Mammary epithelial cell (primary cell): ENCODE data around the gene MAPK1.

ENCODE experiments used
- CTCF ChIP-seq, 2 donors: IDR thresholded peaks in 1 of 2; conservative IDR thresholded peaks in 1 of 2; 2 replicates each; pipeline ENCODE4 v1.5.1; 2011 to 2012; ENCODE audit warnings: inconsistent platforms in 2 of 2, low read length in 2 of 2, mild to moderate bottlenecking in 2 of 2, control low read depth in 1 of 2, low read depth in 1 of 2; ENCODE audit not compliant: insufficient read depth in 1 of 2; ENCODE audit errors: extremely low read depth in 1 of 2
- EZH2 ChIP-seq: IDR thresholded peaks from 2 replicates; pipeline ENCODE4 v1.6.1; 2012; ENCODE audit warnings: low read length, inconsistent platforms, borderline replicate concordance

- no peak for TF ChIP-seq CTCF (conservative IDR thresholded peaks at IDR 0.05 in 1 of 2, IDR thresholded peaks at IDR 0.05 in 1 of 2; ENCODE audit: extremely low read depth in 1 of 2, insufficient read depth in 1 of 2, low read depth in 1 of 2, low read length in 2 of 2)
- no peak for TF ChIP-seq EZH2
Measured at GRCh38 chr22:21714786-21715185, 152.7 kb downstream of the MAPK1 start.
